NCI-H460 (cell line): Measurements from ENCODE around the gene SMC5. TPM values are rescaled to one million over a fixed set of nuclear protein-coding genes. Genes with fewer than 3 reads are reported as not detected.

ENCODE experiments used
- DNase-seq: peaks from one replicate; pipeline ENCODE4 v3.0.0-alpha.2; 2016; ENCODE audit warnings: low read depth; ENCODE audit errors: extremely low read depth
- small RNA-seq, 2 experiments: library from RNA; depleted of rRNA; stranded (forward); fragments of <200 nt; gene quantifications; one replicate each; pipeline ENCODE3, GENCODE V24; 2014
- total RNA-seq: library from RNA; depleted of rRNA; stranded (reverse); fragments of >200 nt; shearing (Covaris generic); gene quantifications from 2 replicates; pipeline ENCODE4 v1.2.3, GENCODE V29; 2014; rRNA removed

SMC5 gene
- total RNA-seq, 1 experiment from 2014 or later: 33.8 TPM

- DNase-seq: no peak
Measured at GRCh38 chr9:70403166-70403565, 144.4 kb downstream of the SMC5 start.

- no peak for DNase-seq
Measured at GRCh38 chr9:70403618-70404025, 144.8 kb downstream of the SMC5 start.

GRCh38 chr9:70404261-70404660 lies 145.5 kb downstream of the SMC5 start:
- DNase-seq: no peak

Small RNA genes lying within 50 kb of the gene (small RNA-seq; reads per million reads assigned to genes)
- 0 reads per million in 2 experiments for gene RF00019

Other genes with a start within 250 kb of the SMC5 start
- not detected in 2 replicates for gene MAMDC2, start 215.1 kb upstream of the SMC5 start, total RNA-seq
- 7.1 and 7.4 TPM in 2 replicates for gene KLF9, start 155.7 kb downstream of the SMC5 start, total RNA-seq